H1 (cell line): Measurements from ENCODE around the gene GHRH. TPM values are rescaled to one million over a fixed set of nuclear protein-coding genes. Genes with fewer than 3 reads are reported as not detected.

Source experiments
- CTCF ChIA-PET: fragments of 300-600 bp; sonication (Branson Sonifier 250); formaldehyde crosslinking; loops from one replicate; lab custom pipeline; 2021; ENCODE audit not compliant: partially characterized antibody; lab: Charles Lee
- POLR2A ChIA-PET: fragments of 300-600 bp; sonication (Branson Sonifier 250); formaldehyde crosslinking; loops from one replicate; lab custom pipeline; 2021; ENCODE audit warnings: inconsistent platforms; ENCODE audit not compliant: partially characterized antibody; lab: Charles Lee
- DNase-seq, 2 experiments: peaks; one replicate each; pipeline versions ENCODE4 v3.0.0 to v3.0.0-alpha.2; 2010 to 2022; ENCODE audit warnings: low spot score in 2 of 2, low read depth in 1 of 2, mixed read lengths in 1 of 2
- FAIRE-seq: peaks from 2 replicates; lab custom pipeline; 2011; peaks lifted over from hg19 to GRCh38; lab: Jason Lieb, UNC
- H2AFZ ChIP-seq: 2 replicates; pipeline ENCODE4 v1.8.1; 2012; ENCODE audit warnings: low read length, inconsistent platforms
- H2AK5ac ChIP-seq: 2 replicates; pipeline ENCODE4 v1.6.1; 2013; ENCODE audit warnings: low read depth, low read length
- H2BK120ac ChIP-seq: replicated peaks from 2 replicates; pipeline ENCODE3; 2013; ENCODE audit warnings: low read depth, low read length, inconsistent platforms
- H2BK12ac ChIP-seq: 2 replicates; pipeline ENCODE4 v1.6.1; 2013; ENCODE audit warnings: low read depth, low read length
- H2BK15ac ChIP-seq: 2 replicates; pipeline ENCODE4 v1.6.1; 2013; ENCODE audit warnings: low read length
- H2BK20ac ChIP-seq: 2 replicates; pipeline ENCODE4 v1.6.1; 2013; ENCODE audit warnings: low read length
- H2BK5ac ChIP-seq: 2 replicates; pipeline ENCODE4 v1.6.1; 2013; ENCODE audit warnings: low read depth, low read length
- H3K14ac ChIP-seq: 2 replicates; pipeline ENCODE4 v1.6.1; 2013; ENCODE audit warnings: inconsistent platforms; ENCODE audit not compliant: insufficient read length
- H3K18ac ChIP-seq: 2 replicates; pipeline ENCODE4 v1.6.1; 2013; ENCODE audit warnings: low read length; ENCODE audit errors: extremely low read depth
- H3K23ac ChIP-seq: 2 replicates; pipeline ENCODE4 v1.6.1; 2013; ENCODE audit warnings: inconsistent platforms; ENCODE audit not compliant: insufficient read length
- H3K23me2 ChIP-seq: 2 replicates; pipeline ENCODE4 v1.6.1; 2013; ENCODE audit warnings: low read depth, low read length
- H3K27ac ChIP-seq: 2 replicates; pipeline ENCODE4 v1.6.1; 2011; ENCODE audit warnings: low read depth, low read length, inconsistent platforms
- H3K27me3 ChIP-seq, 4 experiments: replicated peaks in 1 of 4; 1 replicate in 1 of 4; 2 replicates in 3 of 4; pipeline versions ENCODE4 v1.6.1 to v1.8.1; 2011 to 2013; ENCODE audit warnings: low read length in 3 of 4, mild to moderate bottlenecking in 3 of 4, inconsistent platforms in 2 of 4, mixed read lengths in 2 of 4, moderate library complexity in 1 of 4; ENCODE audit not compliant: control insufficient read depth in 3 of 4, insufficient read depth in 3 of 4; ENCODE audit errors: extremely low read depth in 1 of 4
- H3K36me3 ChIP-seq, 4 experiments: 2 replicates each; pipeline versions ENCODE4 v1.6.1 to v1.8.1; 2011 to 2013; ENCODE audit warnings: mild to moderate bottlenecking in 4 of 4, low read length in 3 of 4, moderate library complexity in 2 of 4, control low read depth in 1 of 4, inconsistent platforms in 1 of 4; ENCODE audit not compliant: insufficient read depth in 4 of 4, control insufficient read depth in 2 of 4
- H3K4ac ChIP-seq: replicated peaks from 2 replicates; pipeline ENCODE3; 2013; ENCODE audit warnings: low read length, low read depth, mixed read lengths, inconsistent platforms; ENCODE audit not compliant: insufficient read length
- H3K4me1 ChIP-seq, 4 experiments: replicated peaks in 1 of 4; 1 replicate in 1 of 4; 2 replicates in 3 of 4; pipeline versions ENCODE4 v1.6.1 to v1.8.1; 2011 to 2013; ENCODE audit warnings: low read length in 3 of 4, inconsistent platforms in 2 of 4, mixed read lengths in 1 of 4; ENCODE audit not compliant: insufficient read depth in 4 of 4, control insufficient read depth in 3 of 4
- H3K4me2 ChIP-seq, 2 experiments: 2 replicates each; pipeline versions ENCODE4 v1.6.1 to v1.8.1; 2011 to 2013; ENCODE audit warnings: low read depth in 2 of 2, low read length in 2 of 2, control low read depth in 1 of 2, inconsistent platforms in 1 of 2, mild to moderate bottlenecking in 1 of 2; ENCODE audit not compliant: insufficient read depth in 1 of 2
- H3K4me3 ChIP-seq, 4 experiments: fragments of 200-600, 300-600 bp in 1 of 4; sonication (generic), shearing (Covaris generic), sonication (Bioruptor Twin) in 1 of 4; 2 replicates each; pipeline versions ENCODE4 v1.5.1 to v1.8.1; 2011 to 2016; ENCODE audit warnings: low read length in 4 of 4, low read depth in 3 of 4, control low read depth in 2 of 4, inconsistent platforms in 2 of 4, mild to moderate bottlenecking in 2 of 4, mixed read lengths in 1 of 4, moderate library complexity in 1 of 4; ENCODE audit not compliant: insufficient read depth in 2 of 4; ENCODE audit errors: extremely low read depth in 1 of 4
- H3K56ac ChIP-seq: replicated peaks from 2 replicates; pipeline ENCODE3; 2013; ENCODE audit warnings: low read depth, mild to moderate bottlenecking, mixed read lengths, low read length, inconsistent platforms; ENCODE audit not compliant: insufficient read length
- H3K79me1 ChIP-seq: 2 replicates; pipeline ENCODE4 v1.6.1; 2013; ENCODE audit warnings: low read depth, low read length, control low read depth
- H3K79me2 ChIP-seq, 2 experiments: 2 replicates each; pipeline versions ENCODE4 v1.6.1 to v1.8.1; 2012 to 2013; ENCODE audit warnings: low read length in 2 of 2, mild to moderate bottlenecking in 2 of 2, inconsistent platforms in 1 of 2; ENCODE audit not compliant: insufficient read depth in 2 of 2, control insufficient read depth in 1 of 2
- H3K9ac ChIP-seq, 4 experiments: replicated peaks in 1 of 4; 1 replicate in 1 of 4; 2 replicates in 3 of 4; pipeline versions ENCODE4 v1.6.1 to v1.8.1; 2011 to 2013; ENCODE audit warnings: low read depth in 3 of 4, low read length in 3 of 4, control low read depth in 2 of 4, mild to moderate bottlenecking in 2 of 4, moderate library complexity in 2 of 4, inconsistent platforms in 1 of 4; ENCODE audit errors: extremely low read depth in 1 of 4
- H3K9me3 ChIP-seq, 2 experiments: 2 replicates each; pipeline versions ENCODE4 v1.6.1 to v1.8.1; 2012 to 2013; ENCODE audit warnings: mild to moderate bottlenecking in 2 of 2, moderate library complexity in 2 of 2, control low read depth in 1 of 2, inconsistent platforms in 1 of 2, low read depth in 1 of 2, low read length in 1 of 2, mixed read lengths in 1 of 2; ENCODE audit not compliant: insufficient read depth in 2 of 2
- H4K20me1 ChIP-seq, 2 experiments: replicated peaks in 1 of 2; 2 replicates each; pipeline versions ENCODE3 to v1.8.1; 2011 to 2013; ENCODE audit warnings: inconsistent platforms in 2 of 2, low read length in 2 of 2, mild to moderate bottlenecking in 1 of 2; ENCODE audit not compliant: insufficient read depth in 2 of 2, control insufficient read depth in 1 of 2
- H4K5ac ChIP-seq: 2 replicates; pipeline ENCODE4 v1.6.1; 2013; ENCODE audit warnings: low read length, low read depth, mixed read lengths, inconsistent platforms; ENCODE audit not compliant: insufficient read length
- H4K8ac ChIP-seq: 2 replicates; pipeline ENCODE4 v1.8.0; 2013; ENCODE audit warnings: mild to moderate bottlenecking, moderate library complexity, low read length, inconsistent platforms; ENCODE audit not compliant: insufficient read depth; ENCODE audit errors: extremely low read depth
- H4K91ac ChIP-seq: replicated peaks from 2 replicates; pipeline ENCODE3; 2013; ENCODE audit warnings: low read length, mixed read lengths, inconsistent platforms; ENCODE audit not compliant: insufficient read length
- CEBPB ChIP-seq: IDR thresholded peaks from 2 replicates; pipeline ENCODE4 v1.6.1; 2012; ENCODE audit warnings: low read depth, low read length
- NRF1 ChIP-seq: IDR thresholded peaks from 2 replicates; pipeline ENCODE4 v1.6.1; 2011; ENCODE audit warnings: mild to moderate bottlenecking, low read depth, low read length, improper control_type of control experiment
- PHF8 ChIP-seq: fragments of 200-600 bp; sonication (generic); conservative IDR thresholded peaks from 2 replicates; pipeline ENCODE4 v1.7.1; 2012; ENCODE audit warnings: low read depth, mild to moderate bottlenecking, inconsistent platforms, low read length, moderate library complexity
- WGBS, 2 experiments: shearing (Covaris generic) in 1 of 2; methylation state at CpG; one replicate each; pipeline versions ENCODE4 v1.1.6 to v1.1.7; 2013 to 2015; ENCODE audit warnings: low lambda C conversion rate in 2 of 2, mixed read lengths in 2 of 2, inconsistent platforms in 1 of 2, low coverage in 1 of 2, missing lambda C conversion rate in 1 of 2; ENCODE audit not compliant: insufficient replicate concordance in 2 of 2, insufficient coverage in 1 of 2, insufficient read length in 1 of 2; ENCODE audit errors: extremely low coverage in 1 of 2, missing lambda C conversion rate in 1 of 2; 5-methylcytosine and 5-hydroxymethylcytosine counted together
- polyA plus RNA-seq, 7 experiments: library from polyadenylated mRNA; depleted of rRNA in 3 of 7; stranded (reverse) in 5 of 7; unstranded in 2 of 7; fragments of >200 nt in 5 of 7; fragments of 200-250 nt in 2 of 7; gene quantifications; 1 replicate in 5 of 7; 2 replicates in 1 of 7; 4 replicates in 1 of 7; pipeline versions ENCODE4 v1.2.1 to v1.2.3, GENCODE V29; 2011 to 2013; ENCODE audit warnings: missing spikeins in 2 of 7, mixed read lengths in 2 of 7
- total RNA-seq: library from RNA; stranded (reverse); fragmentation: NEBNext Ultra II Directional; extraction: Animal tissue kit (Norgen Biotek cat#: 25700); gene quantifications from 2 replicates; pipeline ENCODE4 v1.2.1, GENCODE V29; 2021

GHRH gene
- total and polyA plus RNA-seq, 2 of the 8 experiments (the other 6 are each of a cell fraction or from before 2014, with no cell fraction given), result not detected

DNA sequence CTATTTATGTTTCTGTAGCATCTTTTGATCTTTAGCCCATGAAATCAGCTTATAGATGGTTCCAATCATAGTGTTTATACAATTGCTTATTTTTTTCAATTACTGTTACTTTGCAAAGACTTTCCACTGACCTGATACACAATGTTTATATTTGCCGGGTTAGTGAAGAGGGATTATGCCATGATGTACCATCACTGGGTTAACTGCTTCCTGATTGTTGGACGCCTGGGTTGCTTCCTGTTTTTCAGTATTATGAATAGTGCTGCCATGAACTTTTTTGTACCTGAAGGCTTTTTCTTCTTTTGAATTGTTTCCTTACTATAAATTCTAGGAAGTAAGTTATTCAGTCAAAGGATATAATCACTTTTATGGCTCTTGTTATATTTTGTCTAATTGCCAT lies 34.8 kb upstream of the GHRH start:
- no peaks in the 10 kb centered on the region for H3K4me1 ChIP-seq
- H2AFZ ChIP-seq, result no peak overlapping the region
- H3K4ac ChIP-seq, result no peak overlapping the region
- H4K8ac ChIP-seq, result no peak overlapping the region
- H3K79me1 ChIP-seq, result peaks cover 3% of the 10 kb centered on the region; the same call in 1 of the 2 replicates
- H4K5ac ChIP-seq, result no peak overlapping the region
- no peak overlapping the region for H2AK5ac ChIP-seq
- H2BK12ac ChIP-seq, result no peak overlapping the region
- ChIA-PET CTCF (interaction anchor here (0.8 to 2.0 kb wide), 5 partner anchors 10 to 88 kb away, joined by 3 to 9 read pairs (median 3); no protein-coding TSS in a partner anchor), POLR2A (interaction anchor here (1.1 to 1.2 kb wide), 3 partner anchors 11 to 40 kb away, joined by 3 to 5 read pairs (median 3); no protein-coding TSS in a partner anchor)
- DNase-seq (no peak), FAIRE-seq (no peak)
- H3K9ac ChIP-seq, result no peak overlapping the region
- peaks cover 0 to 20% (median 5%) of the 10 kb centered on the region in 4 experiments; a peak in 5 of 8 replicates for H3K36me3 ChIP-seq
- no peak overlapping the region for H3K23ac ChIP-seq
- no peak overlapping the region for H4K91ac ChIP-seq
- H3K4me2 ChIP-seq, result no peak overlapping the region
- H3K27ac ChIP-seq, result no peak overlapping the region
- no peak overlapping the region for H2BK20ac ChIP-seq
- no peaks in the 10 kb centered on the region for H4K20me1 ChIP-seq
- no peak overlapping the region for H3K4me3 ChIP-seq
- H2BK15ac ChIP-seq, result no peak overlapping the region
- H3K9me3 ChIP-seq, result peaks cover 3 to 4% of the 10 kb centered on the region in 2 experiments; a peak in 2 of 4 replicates
- H3K18ac ChIP-seq, result no peak overlapping the region
- no peak overlapping the region for H3K56ac ChIP-seq
- H3K27me3 ChIP-seq, result no peaks in the 10 kb centered on the region
- H2BK120ac ChIP-seq, result no peak overlapping the region
- no peaks in the 10 kb centered on the region for H3K23me2 ChIP-seq
- no peak overlapping the region for H2BK5ac ChIP-seq
- H3K79me2 ChIP-seq, result peaks cover 3 to 46% of the 10 kb centered on the region in 2 experiments
- no peak overlapping the region for H3K14ac ChIP-seq
- 84% methylated on average over 2 of the region's 2 CpGs; no CpG with 5 or more reads in 1 of the 2 experiments for WGBS, 2 experiments
- TF ChIP-seq NRF1 (no peak), PHF8 (no peak), CEBPB (no peak)
